K562 (cell line): ENCODE results near the gene GATC. TPM values are rescaled to one million over a fixed set of nuclear protein-coding genes. Genes with fewer than 3 reads are reported as not detected.

Experiments used
- BHLHE40 ChIP-seq: IDR thresholded peaks from 2 replicates; pipeline ENCODE4 v1.6.1; 2011; ENCODE audit warnings: low read length, improper control_type of control experiment
- FOXK1 ChIP-seq: sonication (generic); formaldehyde crosslinking; IDR thresholded peaks from 2 replicates; pipeline ENCODE4 v1.8.0; 2022; ENCODE audit warnings: missing genetic modification reagents, mild to moderate bottlenecking, borderline replicate concordance
- GTF2A2 ChIP-seq: IDR thresholded peaks from 2 replicates; pipeline ENCODE4 v1.6.1; 2016; ENCODE audit warnings: mild to moderate bottlenecking, missing genetic modification characterization, missing compliant biosample characterization
- HEY1 ChIP-seq: fragments of 250-450 bp; sonication (Bioruptor Pico); IDR thresholded peaks from 2 replicates; pipeline ENCODE4 v1.5.0; 2020; ENCODE audit warnings: mild to moderate bottlenecking, moderate library complexity, borderline replicate concordance
- LEF1 ChIP-seq: fragments of 450-650 bp; IDR thresholded peaks from 2 replicates; pipeline ENCODE4 v1.6.1; 2016; ENCODE audit warnings: mild to moderate bottlenecking
- MAFG ChIP-seq: fragments of 450-650 bp; conservative IDR thresholded peaks from 2 replicates; pipeline ENCODE4 v1.6.1; 2016; ENCODE audit warnings: missing genetic modification characterization, missing compliant biosample characterization
- MED1 ChIP-seq: sonication (generic); formaldehyde crosslinking; IDR thresholded peaks from 2 replicates; pipeline ENCODE4 v1.8.1; 2023; ENCODE audit warnings: missing genetic modification reagents, borderline replicate concordance
- MXI1 ChIP-seq: IDR thresholded peaks from 2 replicates; pipeline ENCODE4 v1.6.1; 2011; ENCODE audit warnings: low read depth, mild to moderate bottlenecking, improper control_type of control experiment, low read length
- PTTG1 ChIP-seq: fragments of 450-650 bp; IDR thresholded peaks from 2 replicates; pipeline ENCODE4 v1.6.1; 2016; ENCODE audit warnings: low read depth, mild to moderate bottlenecking, missing genetic modification characterization, missing compliant biosample characterization
- RAD21 ChIP-seq, 2 experiments: fragments of 250-450 bp in 1 of 2; fragments of 450-650 bp in 1 of 2; sonication (Bioruptor Pico) in 1 of 2; formaldehyde crosslinking in 1 of 2; IDR thresholded peaks in 1 of 2; conservative IDR thresholded peaks in 1 of 2; 2 replicates each; pipeline versions ENCODE4 v1.4.0 to v1.8.0; 2020 to 2022; ENCODE audit warnings: mild to moderate bottlenecking in 2 of 2, moderate library complexity in 1 of 2
- SAFB ChIP-seq: fragments of 200-400 bp; formaldehyde crosslinking; IDR thresholded peaks from 2 replicates; pipeline ENCODE4 v1.6.1; 2017; ENCODE audit warnings: low read depth, low read length, borderline replicate concordance
- TEAD2 ChIP-seq: fragments of 450-650 bp; IDR thresholded peaks from 2 replicates; pipeline ENCODE4 v1.6.1; 2016; ENCODE audit warnings: missing genetic modification characterization, control low read depth, missing compliant biosample characterization
- ZFP36 ChIP-seq: fragments of 150-350 bp; IDR thresholded peaks from 2 replicates; pipeline ENCODE4 v1.6.1; 2018; ENCODE audit warnings: low read length, low read depth; ENCODE audit not compliant: partially characterized antibody
- ZNF121 ChIP-seq: sonication (generic); formaldehyde crosslinking; conservative IDR thresholded peaks from 2 replicates; pipeline ENCODE4 v1.8.0; 2022; ENCODE audit warnings: missing genetic modification reagents
- polyA plus RNA-seq, 8 experiments: library from polyadenylated mRNA; depleted of rRNA in 4 of 8; stranded (reverse) in 5 of 8; unstranded in 3 of 8; fragments of >200 nt; fragmentation: Nextera tagmentation in 2 of 8; fragmentation: Illumina TruSeq in 1 of 8; extraction: Ambion mirVana in 2 of 8; extraction: Trizol in 1 of 8; gene quantifications; 2 replicates each; pipeline versions ENCODE4 v1.2.1 to v1.2.3, GENCODE V29; 2011 to 2014; ENCODE audit warnings: inconsistent platforms in 1 of 8, missing spikeins in 1 of 8
- total RNA-seq, 7 experiments: library from RNA; depleted of rRNA in 6 of 7; stranded (reverse); fragments of >200 nt in 6 of 7; fragmentation: Illumina TruSeq in 2 of 7; extraction: Trizol in 2 of 7; gene quantifications; 2 replicates each; pipeline versions ENCODE4 v1.2.1 to v1.2.3, GENCODE V29; 2011 to 2021; ENCODE audit warnings: low replicate concordance in 1 of 7
- TF ChIP-seq, protein P1 (sequence below): fragments of 250-450 bp; sonication (Bioruptor Pico); IDR thresholded peaks from 2 replicates; pipeline ENCODE4 v1.4.0; 2020; ENCODE audit warnings: mild to moderate bottlenecking
- TF ChIP-seq, protein P2 (sequence below): fragments of 250-450 bp; sonication (Bioruptor Pico); IDR thresholded peaks from 2 replicates; pipeline ENCODE4 v1.5.0; 2022; ENCODE audit warnings: mild to moderate bottlenecking
- TF ChIP-seq, protein P3 (sequence below): fragments of 250-450 bp; sonication (Bioruptor Pico); IDR thresholded peaks from 2 replicates; pipeline ENCODE4 v1.4.0; 2020
- TF ChIP-seq, protein P4 (sequence below): sonication (generic); formaldehyde crosslinking; IDR thresholded peaks from 2 replicates; pipeline ENCODE4 v1.8.1; 2023; ENCODE audit warnings: mild to moderate bottlenecking, missing genetic modification reagents

Gene GATC
- total and polyA plus RNA-seq, 9 of the 15 experiments (the other 6 are each of a cell fraction or from before 2014, with no cell fraction given), result 5.8 to 52.6 (median 28.2) TPM

DNA sequence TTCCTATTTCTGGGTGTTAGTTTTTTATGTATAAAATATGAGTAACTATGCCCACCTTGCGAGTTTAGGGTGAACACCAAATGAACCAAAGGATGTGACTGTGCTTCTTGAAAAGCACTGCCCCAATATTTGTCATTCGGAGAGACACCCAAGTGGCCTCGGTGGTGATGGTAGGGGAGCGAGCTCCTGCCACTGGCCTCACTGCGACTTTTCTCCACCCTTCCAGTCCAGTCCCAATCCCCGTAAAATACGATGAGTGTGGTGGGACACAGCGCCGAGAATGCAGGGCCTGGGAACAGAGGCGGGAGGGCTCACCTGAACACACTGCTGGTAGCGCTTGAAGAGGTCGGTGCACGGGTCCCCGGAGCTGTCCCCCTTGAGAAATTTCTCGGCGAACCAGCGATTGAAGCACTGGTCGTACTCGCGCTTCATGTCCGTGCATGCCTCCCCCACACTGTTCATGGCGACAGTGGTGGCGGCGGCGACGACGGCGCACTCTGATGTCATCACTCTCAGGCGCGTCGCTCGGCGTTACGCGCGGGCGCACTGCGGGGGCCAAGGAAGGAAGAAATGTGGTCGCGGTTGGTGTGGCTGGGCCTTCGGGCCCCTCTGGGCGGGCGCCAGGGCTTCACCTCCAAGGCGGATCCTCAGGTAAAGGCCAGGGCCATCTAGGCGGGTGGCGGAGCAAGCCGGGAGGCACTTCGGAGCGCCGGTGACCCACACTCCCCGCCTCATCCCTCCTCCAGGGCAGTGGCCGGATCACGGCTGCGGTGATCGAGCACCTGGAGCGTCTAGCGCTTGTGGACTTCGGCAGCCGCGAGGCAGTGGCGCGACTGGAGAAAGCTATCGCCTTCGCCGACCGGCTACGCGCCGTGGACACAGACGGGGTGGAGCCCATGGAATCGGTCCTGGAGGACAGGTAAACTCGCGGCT is at the start of gene GATC, which contains the start of gene TRIAP1 (continued):
- TF ChIP-seq HEY1 (CRISPR knock-in tag), result no peak
- TF ChIP-seq, protein P1, sequence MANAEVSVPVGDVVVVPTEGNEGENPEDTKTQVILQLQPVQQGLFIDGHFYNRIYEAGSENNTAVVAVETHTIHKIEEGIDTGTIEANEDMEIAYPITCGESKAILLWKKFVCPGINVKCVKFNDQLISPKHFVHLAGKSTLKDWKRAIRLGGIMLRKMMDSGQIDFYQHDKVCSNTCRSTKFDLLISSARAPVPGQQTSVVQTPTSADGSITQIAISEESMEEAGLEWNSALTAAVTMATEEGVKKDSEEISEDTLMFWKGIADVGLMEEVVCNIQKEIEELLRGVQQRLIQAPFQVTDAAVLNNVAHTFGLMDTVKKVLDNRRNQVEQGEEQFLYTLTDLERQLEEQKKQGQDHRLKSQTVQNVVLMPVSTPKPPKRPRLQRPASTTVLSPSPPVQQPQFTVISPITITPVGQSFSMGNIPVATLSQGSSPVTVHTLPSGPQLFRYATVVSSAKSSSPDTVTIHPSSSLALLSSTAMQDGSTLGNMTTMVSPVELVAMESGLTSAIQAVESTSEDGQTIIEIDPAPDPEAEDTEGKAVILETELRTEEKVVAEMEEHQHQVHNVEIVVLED (CRISPR knock-in tag), result peak; percentile 85
- TF ChIP-seq MAFG, result no peak
- no peak; the same call in 1 of the 2 replicates for TF ChIP-seq BHLHE40
- TF ChIP-seq, protein P2, sequence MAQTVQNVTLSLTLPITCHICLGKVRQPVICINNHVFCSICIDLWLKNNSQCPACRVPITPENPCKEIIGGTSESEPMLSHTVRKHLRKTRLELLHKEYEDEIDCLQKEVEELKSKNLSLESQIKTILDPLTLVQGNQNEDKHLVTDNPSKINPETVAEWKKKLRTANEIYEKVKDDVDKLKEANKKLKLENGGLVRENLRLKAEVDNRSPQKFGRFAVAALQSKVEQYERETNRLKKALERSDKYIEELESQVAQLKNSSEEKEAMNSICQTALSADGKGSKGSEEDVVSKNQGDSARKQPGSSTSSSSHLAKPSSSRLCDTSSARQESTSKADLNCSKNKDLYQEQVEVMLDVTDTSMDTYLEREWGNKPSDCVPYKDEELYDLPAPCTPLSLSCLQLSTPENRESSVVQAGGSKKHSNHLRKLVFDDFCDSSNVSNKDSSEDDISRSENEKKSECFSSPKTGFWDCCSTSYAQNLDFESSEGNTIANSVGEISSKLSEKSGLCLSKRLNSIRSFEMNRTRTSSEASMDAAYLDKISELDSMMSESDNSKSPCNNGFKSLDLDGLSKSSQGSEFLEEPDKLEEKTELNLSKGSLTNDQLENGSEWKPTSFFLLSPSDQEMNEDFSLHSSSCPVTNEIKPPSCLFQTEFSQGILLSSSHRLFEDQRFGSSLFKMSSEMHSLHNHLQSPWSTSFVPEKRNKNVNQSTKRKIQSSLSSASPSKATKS (CRISPR knock-in tag), result no peak
- no peak for TF ChIP-seq TEAD2 (tag)
- no peak for TF ChIP-seq ZNF121 (CRISPR knock-in tag)
- no peak for TF ChIP-seq ZFP36
- TF ChIP-seq, protein P3, sequence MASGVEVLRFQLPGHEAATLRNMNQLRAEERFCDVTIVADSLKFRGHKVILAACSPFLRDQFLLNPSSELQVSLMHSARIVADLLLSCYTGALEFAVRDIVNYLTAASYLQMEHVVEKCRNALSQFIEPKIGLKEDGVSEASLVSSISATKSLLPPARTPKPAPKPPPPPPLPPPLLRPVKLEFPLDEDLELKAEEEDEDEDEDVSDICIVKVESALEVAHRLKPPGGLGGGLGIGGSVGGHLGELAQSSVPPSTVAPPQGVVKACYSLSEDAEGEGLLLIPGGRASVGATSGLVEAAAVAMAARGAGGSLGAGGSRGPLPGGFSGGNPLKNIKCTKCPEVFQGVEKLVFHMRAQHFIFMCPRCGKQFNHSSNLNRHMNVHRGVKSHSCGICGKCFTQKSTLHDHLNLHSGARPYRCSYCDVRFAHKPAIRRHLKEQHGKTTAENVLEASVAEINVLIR (CRISPR knock-in tag), result peak; percentile 100
- no peak for TF ChIP-seq PTTG1 (tag)
- no peak for TF ChIP-seq GTF2A2 (tag)
- TF ChIP-seq RAD21 (CRISPR knock-in tag; conservative IDR thresholded peaks at IDR 0.05 in 1 of 2, IDR thresholded peaks at IDR 0.05 in 1 of 2), result 0 out of 4 replicates have a peak, but pooled peaks of 1 of the 2 experiments have one; percentile 5
- TF ChIP-seq MED1 (CRISPR knock-in tag), result no peak
- peak; percentile 55; the same call in 1 of the 2 replicates for TF ChIP-seq MXI1
- TF ChIP-seq LEF1, result no peak
- TF ChIP-seq, protein P4, sequence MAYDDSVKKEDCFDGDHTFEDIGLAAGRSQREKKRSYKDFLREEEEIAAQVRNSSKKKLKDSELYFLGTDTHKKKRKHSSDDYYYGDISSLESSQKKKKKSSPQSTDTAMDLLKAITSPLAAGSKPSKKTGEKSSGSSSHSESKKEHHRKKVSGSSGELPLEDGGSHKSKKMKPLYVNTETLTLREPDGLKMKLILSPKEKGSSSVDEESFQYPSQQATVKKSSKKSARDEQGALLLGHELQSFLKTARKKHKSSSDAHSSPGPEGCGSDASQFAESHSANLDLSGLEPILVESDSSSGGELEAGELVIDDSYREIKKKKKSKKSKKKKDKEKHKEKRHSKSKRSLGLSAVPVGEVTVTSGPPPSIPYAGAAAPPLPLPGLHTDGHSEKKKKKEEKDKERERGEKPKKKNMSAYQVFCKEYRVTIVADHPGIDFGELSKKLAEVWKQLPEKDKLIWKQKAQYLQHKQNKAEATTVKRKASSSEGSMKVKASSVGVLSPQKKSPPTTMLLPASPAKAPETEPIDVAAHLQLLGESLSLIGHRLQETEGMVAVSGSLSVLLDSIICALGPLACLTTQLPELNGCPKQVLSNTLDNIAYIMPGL, result peak; percentile 82
- peak; percentile 94; the same call in 1 of the 2 replicates for TF ChIP-seq FOXK1
- TF ChIP-seq SAFB, result no peak
